Amniotic epithelial cell (primary cell): Measurements from ENCODE around the gene FPR1.

Experiments used
- DNase-seq: peaks from one replicate; pipeline ENCODE4 v3.0.0-alpha.2; 2010; ENCODE audit warnings: low read depth

The FPR1 gene, protein sequence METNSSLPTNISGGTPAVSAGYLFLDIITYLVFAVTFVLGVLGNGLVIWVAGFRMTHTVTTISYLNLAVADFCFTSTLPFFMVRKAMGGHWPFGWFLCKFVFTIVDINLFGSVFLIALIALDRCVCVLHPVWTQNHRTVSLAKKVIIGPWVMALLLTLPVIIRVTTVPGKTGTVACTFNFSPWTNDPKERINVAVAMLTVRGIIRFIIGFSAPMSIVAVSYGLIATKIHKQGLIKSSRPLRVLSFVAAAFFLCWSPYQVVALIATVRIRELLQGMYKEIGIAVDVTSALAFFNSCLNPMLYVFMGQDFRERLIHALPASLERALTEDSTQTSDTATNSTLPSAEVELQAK

DNA sequence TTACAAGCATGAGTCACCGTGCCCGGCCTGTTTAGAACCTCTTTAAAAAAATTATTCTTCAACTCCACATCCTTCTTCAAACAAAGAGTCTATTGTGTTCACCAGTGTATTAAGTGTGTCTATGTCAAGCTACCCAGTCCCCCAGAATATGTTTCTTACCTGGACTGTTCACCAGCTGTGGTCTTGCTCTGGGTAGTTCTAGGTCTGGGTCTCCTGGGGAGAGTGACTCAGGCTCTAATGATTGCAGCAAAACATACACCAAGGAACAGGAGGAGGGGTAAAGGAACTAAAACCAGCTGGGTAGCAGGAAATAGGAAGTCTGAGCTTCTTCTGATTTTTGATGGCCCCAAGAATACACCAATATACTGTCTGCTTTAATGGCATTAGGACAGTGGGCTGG, at the start of gene FPR1:
TSS of gene FPR1 (minus strand) at position 224 of the 400 bp plus-strand sequence. CDS start 4,884 bp downstream, outside the sequence.
- DNase-seq: peak; percentile 92

DNA sequence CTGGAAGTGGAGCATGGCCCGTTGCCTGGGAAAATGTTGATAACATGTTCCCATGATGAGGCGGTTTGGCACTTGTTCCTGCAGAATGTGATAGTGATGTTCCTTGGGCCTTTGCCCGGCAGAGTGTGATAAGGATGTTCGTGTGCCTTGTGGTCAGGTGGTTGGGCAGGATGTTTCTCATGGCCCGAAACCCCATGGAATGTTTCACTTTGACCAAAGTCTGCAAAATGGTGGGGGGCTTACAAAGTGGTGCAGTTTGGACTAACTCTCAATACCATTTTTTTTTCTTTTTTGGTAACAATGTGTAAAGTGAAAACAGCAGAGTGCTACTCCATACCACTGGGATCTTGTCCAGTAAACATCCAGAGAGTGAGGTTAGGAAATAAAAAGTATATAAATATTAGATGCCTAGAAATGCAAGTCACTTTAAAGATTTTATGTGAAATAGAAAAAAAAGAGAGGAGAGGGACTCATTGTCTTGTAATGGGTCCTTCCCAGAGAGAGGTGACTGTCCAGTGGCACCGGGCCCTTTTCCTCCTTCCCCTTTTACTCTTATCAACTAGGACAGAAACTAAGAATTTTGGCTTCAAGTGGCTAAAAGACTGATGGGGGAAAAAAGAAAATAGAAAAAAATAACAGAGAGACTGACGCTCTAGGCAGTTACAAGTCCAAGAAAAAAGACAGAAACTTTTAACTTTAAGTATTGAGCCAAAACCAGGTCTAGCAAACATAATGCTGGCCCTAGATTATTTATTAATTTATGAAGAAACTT, 49.0 kb upstream of the FPR1 start:
- peak; percentile 99 for DNase-seq

DNA sequence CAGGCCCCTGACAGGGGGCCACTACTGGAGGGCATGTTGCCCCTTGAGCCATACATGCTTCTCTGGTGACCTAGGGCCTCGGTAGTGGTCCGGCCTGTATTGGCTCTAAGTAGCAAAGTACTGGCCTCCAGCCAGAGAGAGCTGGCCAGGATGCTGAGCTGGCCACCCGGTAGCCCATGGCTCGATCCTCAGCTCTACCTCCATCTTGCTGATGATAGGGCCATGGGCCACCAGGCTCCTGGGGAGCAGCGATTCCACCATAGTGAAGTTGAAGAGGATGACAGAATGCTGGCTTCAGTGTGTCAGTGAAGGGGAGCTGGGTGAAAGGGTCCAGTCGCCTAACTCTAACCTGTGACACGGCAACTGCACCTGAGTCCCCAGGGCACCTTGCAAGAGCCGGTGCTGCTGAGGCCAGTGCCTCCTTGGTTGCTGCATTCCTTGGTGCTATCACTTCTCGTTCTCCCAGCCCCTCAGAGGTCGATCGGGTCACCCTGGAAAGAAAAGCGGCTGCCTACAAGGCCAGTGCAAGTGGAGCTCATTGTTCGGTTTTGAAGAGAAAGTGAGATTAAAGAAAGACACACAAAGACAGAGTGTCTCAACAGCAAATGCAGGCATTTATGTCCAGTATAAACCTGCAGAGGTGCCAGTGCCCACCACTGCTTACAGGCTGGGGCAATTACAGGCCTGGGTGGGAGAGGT, 48.2 kb upstream of the FPR1 start:
- no peak for DNase-seq

DNA sequence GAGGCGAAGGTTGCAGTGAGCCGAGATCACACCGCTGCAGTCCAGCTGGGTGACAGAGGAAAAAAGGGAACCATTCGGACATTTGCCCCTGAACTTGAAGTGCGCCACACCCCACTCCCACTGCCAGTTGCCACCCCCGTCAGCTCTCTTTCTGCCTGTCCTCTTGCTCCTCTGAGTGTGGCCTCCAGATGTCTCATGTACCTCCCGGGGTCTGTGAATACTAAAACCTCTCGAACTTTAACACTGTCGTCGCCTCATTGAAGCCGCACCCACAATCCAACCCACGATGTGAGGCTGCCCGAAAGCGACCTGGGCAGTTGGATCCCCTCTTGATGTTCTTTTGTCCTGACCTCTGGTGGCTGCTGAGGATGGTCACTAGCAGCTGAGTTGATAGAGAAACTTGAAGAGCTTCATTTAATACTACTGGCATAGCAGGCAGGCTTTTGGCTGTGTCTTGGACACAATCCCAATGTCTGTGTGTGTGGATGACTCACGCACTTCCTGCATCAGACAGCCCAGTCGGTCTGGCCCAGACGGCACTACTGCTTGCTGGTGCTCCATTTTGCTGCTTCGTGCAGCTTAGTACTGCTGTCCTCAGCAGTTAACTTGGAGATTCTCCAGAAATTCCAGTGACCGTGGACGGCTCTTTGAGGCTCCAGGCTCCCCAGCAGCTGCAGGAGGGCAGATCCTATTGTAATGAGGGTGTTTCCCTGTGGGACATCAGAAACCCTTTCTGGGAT, 47.5 kb upstream of the FPR1 start:
- peak; percentile 99 for DNase-seq

DNA sequence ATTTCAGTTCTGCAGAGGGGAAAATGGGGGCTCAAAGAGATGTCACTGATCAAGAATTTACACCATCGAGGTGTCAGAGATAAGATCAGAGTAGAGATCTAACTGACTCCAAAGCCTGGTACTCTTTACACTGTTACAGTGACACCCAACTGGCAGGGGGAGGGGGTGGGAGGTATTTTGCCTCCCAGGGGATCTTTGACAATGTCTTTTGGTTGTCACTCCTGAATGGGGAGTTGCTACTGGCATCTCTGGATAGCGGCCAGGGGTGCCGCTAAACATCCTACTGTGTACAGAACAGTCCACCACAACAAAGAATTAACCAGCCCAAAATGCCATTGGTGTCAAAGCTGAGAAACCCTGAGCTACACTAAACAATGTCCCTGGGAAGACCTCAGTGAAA, 46.4 kb upstream of the FPR1 start:
- no peak for DNase-seq

DNA sequence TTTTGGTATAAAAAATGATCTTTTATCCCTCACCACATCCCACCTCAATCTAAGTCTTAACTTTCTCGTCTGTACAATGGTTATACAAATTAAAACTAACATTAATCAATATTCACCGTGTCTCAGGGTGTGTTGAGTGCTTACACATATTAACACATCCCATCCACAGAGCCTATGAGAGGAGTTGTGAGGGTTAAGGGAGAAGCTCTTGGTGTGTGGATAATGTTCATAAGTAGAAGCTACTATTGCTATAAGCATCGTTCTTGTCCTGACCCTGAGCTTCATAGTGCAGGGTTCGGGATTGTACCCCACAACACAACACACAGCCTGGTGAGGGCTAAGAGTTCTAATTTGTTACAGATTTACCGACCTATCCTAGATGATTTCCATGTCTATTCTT, 45.8 kb upstream of the FPR1 start:
- no peak for DNase-seq

DNA sequence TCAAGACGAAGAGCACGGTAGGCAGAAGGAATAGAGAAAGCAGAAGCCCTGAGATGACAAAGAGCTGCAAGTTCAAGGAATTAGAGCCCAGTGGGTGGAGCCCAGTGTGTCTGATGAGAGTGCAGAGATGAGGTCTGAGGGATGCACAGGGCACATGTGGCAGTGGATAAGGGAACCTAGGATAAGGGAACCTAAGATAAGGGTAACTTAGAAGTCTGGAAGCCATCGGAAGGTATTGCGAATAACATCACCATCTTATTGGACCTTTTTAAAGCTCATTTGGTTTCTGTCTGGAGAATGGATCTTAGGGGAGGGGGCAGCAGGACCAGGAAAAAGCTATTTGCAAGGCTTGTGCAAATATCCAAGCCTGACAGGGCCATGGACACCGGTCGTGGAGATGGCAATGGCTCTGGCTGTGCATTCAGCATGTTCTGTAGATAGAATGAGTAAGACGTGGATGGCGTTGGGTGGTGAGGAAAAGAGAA, 44.6 kb upstream of the FPR1 start:
- DNase-seq: no peak

DNA sequence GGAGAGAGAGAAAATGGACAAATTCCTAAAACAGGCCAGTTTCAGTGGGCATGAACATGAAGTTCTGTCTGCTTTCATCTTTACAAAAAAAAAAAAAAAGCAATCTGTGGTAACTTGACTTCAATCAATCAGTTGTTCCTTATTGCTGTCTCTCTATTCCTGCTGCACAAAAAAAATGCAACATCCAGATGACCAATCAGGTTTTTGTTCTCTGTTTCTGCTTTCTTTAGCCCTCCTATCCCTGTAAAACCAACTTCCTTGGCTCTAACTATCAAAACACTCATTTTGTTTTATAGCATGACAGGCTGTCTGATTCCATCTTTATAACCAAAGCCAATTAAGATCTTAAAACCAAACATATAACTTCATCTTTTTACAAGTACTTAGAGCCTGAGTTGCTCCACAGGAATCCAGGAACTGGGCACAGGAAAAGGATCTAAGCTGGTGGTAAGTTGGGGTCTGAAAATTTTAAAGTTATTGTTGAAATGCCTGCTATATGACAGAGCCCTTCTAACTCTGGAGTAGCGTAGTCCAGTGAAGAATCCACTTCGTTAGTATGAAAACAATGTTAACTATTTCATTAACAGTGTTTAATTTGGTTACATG, 43.3 kb upstream of the FPR1 start, which contains the start of gene FPR3:
TSS of gene FPR3 (plus strand) at position 273 of the 606 bp plus-strand sequence. CDS start 28,592 bp downstream, outside the sequence.
- no peak for DNase-seq

DNA sequence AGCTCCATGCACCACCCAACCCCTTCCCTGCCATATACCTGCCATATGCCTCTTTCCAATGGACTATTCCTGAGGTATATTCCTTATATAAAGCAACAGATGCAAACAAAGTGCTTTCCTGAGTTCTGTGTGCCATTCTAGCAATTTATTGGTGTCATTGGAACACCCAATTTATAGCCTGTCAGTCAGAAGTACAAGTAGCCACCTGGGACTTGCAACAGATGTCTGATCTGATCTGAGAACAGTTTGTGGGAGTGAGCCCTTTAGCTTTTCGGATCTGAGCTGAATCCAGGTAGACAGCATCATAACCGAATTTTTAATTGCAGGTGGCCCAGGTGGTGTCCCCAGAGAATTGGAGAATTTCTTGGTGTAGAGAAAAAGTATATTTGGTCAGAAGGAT, 42.3 kb upstream of the FPR1 start:
- DNase-seq: no peak

DNA sequence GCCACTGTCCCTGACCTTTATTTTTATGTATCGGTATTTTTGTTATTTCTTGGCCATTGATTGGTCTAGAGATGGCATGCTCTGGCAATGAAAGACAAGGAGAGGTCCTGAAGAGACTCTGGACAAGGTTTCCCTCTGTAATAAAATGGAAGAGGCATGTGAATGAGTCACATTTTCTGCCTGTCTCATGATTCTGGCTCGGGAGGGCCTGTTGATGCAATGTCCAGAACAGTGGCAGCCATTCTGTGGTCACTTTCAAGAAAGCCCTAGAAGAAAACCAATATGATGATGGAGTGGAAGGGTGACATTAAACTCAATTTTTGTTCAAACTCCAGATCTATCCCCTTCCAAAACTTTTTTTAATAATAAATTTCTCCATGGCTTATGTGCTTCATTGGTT, 41.3 kb upstream of the FPR1 start:
- no peak for DNase-seq

DNA sequence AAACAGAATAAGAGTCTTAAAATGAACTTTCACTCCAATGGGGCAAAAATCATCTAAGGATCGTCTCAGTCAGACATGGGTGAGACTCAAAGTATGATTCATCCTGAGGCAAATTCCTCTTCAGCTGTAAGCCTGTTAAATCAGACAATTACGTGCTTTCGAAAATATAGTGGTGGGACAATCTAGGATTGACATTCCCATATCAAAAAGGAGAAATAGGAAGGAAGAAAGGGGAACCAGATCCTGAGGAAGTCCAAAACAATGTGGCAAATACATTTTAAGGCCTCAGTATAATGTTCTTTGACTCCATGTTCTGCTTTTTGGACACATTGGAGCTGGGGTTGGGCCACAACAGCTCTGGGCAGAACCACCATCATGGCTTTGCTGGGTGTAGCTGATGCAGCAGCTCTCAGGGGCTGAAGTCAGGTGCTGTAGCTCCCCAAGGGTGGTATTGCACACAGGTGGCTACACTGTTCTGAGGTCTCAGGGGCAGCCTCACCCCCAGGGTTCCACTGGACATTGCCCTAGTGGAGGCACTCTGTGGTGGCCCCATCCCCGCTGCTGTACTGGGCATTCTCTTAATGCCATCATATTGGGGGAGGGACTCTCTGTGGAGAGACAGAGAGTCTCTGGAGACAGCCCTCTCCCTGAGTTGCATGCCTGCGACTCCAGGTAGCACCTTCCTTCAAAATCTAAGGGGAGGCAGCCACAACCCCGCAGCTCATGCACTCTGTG, 37.5 kb upstream of the FPR1 start:
- DNase-seq: peak; percentile 54

DNA sequence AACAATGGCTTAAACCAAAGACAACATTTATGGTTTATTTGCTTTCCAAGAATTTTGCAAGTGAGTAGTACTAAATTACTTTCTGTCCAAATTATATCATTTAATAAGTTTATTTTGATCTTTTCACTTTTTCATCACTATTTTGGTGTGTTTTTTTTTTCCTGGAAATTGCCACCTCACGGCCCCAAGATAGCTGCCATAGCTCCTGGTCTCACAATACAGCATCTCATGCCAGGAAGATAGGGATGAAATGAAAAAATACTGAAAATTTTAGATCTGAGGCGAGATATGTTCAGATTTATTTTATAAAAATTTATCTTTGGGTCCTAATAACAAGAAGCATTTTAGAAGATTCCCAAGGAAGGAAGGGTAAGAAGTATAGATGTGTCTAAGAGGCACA, 36.4 kb upstream of the FPR1 start:
- no peak for DNase-seq

DNA sequence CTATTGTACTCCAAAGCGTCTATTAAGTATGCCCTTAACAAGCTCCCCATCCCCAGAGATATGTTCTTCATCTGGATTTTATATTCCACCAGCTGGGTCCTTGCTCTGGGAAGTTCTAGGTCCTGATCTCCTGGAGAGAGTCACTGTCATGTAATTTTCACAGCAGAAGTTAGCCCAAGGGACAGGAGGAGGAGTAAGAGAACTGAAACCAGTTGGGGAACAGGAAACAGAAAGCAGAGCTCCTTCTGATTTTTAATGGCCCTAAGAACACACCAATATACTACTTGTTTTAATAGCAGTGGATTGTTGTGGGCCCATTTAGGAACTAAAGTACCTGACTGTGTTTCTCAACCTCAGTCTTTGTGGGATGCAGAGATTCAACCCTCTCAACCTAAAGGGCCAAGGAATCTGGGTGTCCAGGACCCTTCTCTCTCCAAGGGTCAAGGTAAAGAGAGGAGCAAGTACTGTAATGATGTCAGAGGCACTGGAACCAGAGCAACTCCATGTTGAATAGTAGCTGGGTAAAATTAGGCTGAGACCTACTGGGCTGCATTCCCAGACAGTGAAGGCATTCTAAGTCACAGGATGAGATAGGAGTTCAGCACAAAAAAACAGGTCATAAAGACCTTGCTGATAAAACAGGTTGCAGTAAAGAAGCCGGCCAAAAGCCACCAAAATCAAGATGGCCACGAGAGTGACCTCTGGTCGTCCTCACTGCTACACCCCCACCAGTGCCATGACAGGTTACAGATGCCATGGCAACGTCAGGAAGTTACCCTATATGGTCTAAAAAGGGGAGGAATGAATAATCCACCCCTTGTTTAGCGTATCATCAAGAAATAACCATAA, 35.2 kb upstream of the FPR1 start:
- no peak for DNase-seq

DNA sequence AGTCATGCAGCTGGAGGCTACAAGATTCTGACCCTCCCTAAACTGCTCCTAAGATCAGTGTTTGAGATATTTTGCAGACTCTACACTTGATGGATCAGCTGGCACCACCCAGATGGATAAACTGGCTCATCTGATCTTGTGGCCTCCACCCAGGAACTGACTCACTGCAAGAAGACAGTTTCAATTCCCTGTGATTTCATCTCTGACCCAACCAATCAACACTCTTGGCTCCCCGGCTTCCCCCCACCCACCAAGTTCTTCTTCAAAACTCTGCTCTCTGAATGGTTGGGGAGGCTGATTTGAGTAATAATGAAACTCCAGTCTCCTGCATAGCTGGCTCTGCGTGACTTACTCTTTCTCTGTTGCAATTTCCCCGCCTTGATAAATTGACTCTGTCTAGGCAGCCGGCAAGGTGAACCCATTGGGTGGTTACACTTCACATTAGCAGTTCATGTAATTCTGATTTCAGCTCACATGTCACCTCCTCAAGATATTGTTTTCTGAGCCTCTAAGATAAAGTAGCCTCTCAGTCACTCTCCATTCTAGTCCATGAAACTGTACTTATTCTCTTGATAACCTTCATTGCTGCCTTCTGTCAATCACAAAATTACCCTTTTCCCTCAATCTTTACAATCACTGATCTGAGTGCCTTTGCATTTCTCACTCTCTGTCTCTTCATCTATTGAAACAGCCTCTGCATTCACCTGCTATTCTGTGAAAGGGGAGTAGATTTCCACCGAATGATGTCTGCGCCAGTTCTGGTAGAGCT, 33.4 kb upstream of the FPR1 start:
- peak; percentile 99 for DNase-seq

DNA sequence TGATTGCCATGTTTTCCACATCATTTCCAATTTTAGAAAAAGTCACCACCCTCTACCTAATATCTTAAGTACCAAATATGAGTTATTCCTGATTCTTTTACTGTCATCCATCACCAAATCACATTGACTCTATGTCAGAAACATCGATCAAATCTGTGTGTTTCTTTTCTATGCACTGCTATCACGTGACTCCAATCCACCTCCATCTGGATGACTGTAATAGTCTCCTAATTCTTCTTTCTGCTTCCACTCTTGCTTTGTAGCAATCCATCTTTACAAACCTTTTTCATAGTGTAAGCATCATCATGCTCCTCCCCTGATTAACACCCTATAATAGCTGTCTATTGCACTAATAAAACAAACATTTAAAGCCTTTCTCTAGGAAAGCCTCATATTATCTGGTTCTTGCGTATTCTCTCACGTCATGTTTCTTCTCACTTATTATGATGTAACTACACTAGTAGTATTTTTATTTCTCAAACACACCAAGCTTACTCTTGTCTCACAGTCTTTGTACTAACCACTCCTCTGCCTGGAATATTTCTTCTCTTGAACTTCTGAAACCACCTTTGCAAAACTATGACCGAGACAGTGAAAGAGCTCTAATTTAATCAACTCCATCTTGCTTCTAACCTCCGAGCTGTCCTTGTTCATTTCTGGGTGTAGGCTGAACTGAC, 32.6 kb upstream of the FPR1 start:
- DNase-seq: peak; percentile 60

DNA sequence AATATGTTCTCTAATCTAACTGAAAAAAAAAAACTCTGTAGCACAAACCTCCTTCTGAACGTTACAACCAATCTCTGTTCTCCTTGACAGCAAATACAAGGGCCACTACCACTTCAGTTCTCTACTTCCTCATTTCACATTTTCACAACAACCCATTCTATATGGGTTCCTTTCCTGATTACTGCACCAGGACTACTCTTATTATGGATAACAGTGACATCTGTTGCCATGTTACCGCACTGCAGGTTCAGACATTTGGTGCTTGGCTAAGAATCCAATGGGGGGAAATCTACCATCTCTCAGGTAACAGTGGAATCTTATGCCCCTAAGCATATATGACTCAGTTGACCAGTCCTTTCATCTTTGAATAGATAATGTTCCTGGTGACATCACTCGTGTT, 31.7 kb upstream of the FPR1 start:
- peak; percentile 54 for DNase-seq

DNA sequence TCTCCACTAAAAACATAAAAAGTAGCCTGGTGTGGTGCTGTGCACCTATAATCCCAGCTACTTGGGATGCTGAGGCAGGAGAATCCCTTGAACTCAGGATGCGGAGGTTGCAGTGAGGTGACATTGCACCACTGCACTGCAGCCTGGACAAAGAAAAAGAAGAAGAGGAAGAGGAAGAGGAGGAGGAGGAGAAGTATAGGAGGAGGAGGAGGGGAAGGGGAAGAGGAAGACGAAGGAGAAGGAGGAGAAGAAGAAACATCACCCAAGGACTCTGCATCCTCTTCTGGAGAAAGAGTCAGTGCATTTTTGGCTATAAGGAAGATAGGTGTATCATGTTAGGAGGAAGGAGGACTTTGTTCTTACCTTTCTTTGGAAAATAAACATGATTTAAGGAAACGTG, 30.3 kb upstream of the FPR1 start:
- DNase-seq: no peak

DNA sequence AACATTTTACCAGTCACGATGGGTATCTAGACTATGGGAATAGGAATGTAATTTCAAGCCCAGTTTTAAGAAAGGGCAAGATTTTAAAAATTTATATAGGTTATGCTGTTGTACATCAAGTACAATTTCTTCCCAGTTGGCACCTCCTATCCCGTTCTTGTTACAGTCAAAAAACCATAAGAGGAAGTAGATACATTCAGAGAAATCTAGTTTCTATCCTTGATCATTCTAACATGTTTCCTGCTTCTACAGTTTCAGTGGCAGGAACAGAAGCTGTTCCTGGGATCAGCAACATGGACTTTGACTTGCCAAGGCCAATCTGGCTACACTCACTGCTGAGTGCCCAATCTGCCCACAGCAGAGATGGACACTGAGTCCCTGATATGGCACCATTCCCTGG, 28.6 kb upstream of the FPR1 start:
- no peak for DNase-seq
